HFFc6 (cell line): ENCODE results near the gene MRPS24. TPM values are rescaled to one million over a fixed set of nuclear protein-coding genes. Genes with fewer than 3 reads are reported as not detected.
"Not testable (repeated sequence)": the region's sequence is repeated elsewhere in the genome, so short reads cannot be mapped to it uniquely, and the experiment has no call there.

ENCODE experiments used
- DNase-seq: peaks from one replicate; pipeline ENCODE4 v3.0.0-alpha.2; 2018
- H3K27ac Mint-ChIP-seq: 2 replicates; pipeline ENCODE4 v1.8.0; 2020; ENCODE audit warnings: mild to moderate bottlenecking, mixed read lengths
- H3K27me3 Mint-ChIP-seq: 2 replicates; pipeline ENCODE4 v1.8.0; 2021; ENCODE audit warnings: mild to moderate bottlenecking, moderate library complexity, mixed read lengths; ENCODE audit not compliant: insufficient read depth
- H3K36me3 Mint-ChIP-seq: 2 replicates; pipeline ENCODE4 v1.8.0; 2021; ENCODE audit warnings: low read depth, mixed read lengths
- H3K4me1 Mint-ChIP-seq: 2 replicates; pipeline ENCODE4 v1.8.0; 2020; ENCODE audit warnings: low read depth, mixed read lengths
- H3K4me3 Mint-ChIP-seq: 2 replicates; pipeline ENCODE4 v1.8.0; 2020; ENCODE audit warnings: mild to moderate bottlenecking, moderate library complexity, mixed read lengths
- H3K9me3 Mint-ChIP-seq: 2 replicates; pipeline ENCODE4 v1.8.0; 2020; ENCODE audit warnings: mild to moderate bottlenecking, mixed read lengths
- total RNA-seq, 6 experiments: library from RNA; stranded (reverse); fragmentation: NEBNext Ultra II Directional; extraction: Animal tissue kit (Norgen Biotek cat#: 25700); gene quantifications; 2 replicates in 1 of 6; 3 replicates in 5 of 6; pipeline ENCODE4 v1.2.3, GENCODE V29; 2021
- TF ChIP-seq, protein P1 (sequence below): fragments of 200-600 bp; sonication (generic); IDR thresholded peaks from 2 replicates; pipeline ENCODE4 v1.5.0; 2021; ENCODE audit warnings: antibody characterized with exemption, mild to moderate bottlenecking

The MRPS24 gene
- total RNA-seq, 6 experiments from 2014 or later, result 158 to 211 (median 199) TPM

DNA sequence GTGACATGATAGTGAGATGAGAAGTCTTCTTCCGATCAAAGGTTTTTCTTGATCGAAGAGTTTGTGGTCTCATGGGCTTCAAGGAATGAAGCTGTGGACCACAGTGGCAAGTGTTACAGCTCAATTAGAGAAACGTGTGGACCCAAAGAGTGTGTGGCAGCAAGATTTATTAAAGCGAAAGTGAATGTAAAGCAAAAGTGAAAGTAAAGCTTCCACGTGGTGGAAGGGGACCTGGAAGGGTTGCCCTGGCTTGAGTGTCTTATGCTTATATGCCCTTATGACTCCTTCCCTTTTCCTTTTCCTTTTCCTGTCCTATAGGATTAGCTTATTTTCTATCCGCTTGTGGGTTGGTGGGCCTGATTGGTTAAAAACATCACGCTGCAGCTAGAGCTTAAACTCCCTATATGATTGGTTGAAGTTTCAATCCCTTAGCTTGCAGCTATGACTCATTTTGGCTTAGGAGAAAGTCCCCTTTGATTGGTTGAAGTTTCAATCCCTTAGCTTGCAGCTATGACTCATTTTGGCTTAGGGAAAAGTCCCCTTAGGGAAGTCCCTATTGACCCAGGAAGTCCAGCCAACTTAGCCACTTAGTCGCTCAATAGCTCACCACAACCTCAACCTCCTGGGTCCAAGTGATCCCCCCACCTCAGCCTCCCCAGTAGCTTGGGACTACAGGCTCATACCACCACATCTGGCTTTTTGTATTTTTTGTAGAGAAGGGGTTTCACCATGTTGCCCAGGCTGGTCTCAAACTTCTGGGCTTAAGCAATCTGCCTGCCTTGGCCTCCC is 34.7 kb downstream of the MRPS24 start:
- Mint-ChIP-seq H3K9me3 (peaks cover 7% of the 10 kb centered on the region), H3K36me3 (peaks cover 6% of the 10 kb centered on the region; the same call in 1 of the 2 replicates), H3K27me3 (peaks cover 6% of the 10 kb centered on the region; the same call in 1 of the 2 replicates), H3K4me3 (no peak overlapping the region), H3K27ac (no peak overlapping the region), H3K4me1 (peaks cover 13% of the 10 kb centered on the region)
- peak; percentile 48 for DNase-seq
- TF ChIP-seq, protein P1, sequence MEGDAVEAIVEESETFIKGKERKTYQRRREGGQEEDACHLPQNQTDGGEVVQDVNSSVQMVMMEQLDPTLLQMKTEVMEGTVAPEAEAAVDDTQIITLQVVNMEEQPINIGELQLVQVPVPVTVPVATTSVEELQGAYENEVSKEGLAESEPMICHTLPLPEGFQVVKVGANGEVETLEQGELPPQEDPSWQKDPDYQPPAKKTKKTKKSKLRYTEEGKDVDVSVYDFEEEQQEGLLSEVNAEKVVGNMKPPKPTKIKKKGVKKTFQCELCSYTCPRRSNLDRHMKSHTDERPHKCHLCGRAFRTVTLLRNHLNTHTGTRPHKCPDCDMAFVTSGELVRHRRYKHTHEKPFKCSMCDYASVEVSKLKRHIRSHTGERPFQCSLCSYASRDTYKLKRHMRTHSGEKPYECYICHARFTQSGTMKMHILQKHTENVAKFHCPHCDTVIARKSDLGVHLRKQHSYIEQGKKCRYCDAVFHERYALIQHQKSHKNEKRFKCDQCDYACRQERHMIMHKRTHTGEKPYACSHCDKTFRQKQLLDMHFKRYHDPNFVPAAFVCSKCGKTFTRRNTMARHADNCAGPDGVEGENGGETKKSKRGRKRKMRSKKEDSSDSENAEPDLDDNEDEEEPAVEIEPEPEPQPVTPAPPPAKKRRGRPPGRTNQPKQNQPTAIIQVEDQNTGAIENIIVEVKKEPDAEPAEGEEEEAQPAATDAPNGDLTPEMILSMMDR, result no peak

DNA sequence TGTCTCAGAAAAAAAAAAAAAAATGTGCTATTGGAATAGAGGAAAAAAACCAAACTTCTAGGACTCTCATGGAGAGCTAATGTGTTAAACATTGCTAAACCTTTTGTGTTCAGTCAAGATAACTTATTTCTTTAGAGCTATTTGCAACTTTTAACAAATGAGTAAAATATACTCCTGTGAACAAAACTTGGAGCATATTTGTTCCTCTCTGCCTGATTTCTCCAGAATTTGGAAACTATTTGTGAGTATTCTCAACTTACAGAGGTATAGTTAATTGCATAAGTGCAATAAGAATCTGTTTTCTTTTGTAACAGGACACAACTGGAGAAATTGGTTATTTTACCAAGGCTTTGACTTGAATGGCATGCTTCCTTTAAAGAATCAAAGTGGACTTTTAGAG is 38.4 kb downstream of the MRPS24 start:
- not testable (repeated sequence) for H3K27ac Mint-ChIP-seq, H3K36me3 Mint-ChIP-seq, H3K4me1 Mint-ChIP-seq, H3K4me3 Mint-ChIP-seq, DNase-seq, H3K9me3 Mint-ChIP-seq
- H3K27me3 Mint-ChIP-seq, result peaks cover 26% of the 10 kb centered on the region

DNA sequence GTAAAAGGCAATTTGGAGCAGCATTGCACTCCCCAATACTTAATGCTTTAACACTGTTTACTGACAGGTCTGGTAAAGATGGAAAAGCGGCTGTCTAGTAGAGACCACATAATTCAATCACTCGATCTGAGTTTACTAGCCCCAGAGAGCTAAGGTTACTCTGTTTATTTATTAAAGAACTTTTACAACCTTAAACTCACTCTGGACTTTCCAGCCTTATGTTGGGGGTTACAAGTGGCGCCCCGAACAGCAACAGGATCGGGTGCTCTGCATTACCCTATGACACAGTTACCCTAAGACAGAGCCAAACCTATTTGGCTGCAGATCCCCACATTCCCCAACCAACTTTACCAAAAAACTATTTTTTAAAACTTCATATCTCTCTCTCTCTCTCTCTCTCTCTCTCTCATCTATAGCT is 43.9 kb downstream of the MRPS24 start:
- no peaks in the 10 kb centered on the region; the same call in 1 of the 2 replicates for H3K9me3 Mint-ChIP-seq
- H3K4me1 Mint-ChIP-seq, result no peaks in the 10 kb centered on the region; the same call in 1 of the 2 replicates
- no peak overlapping the region for H3K4me3 Mint-ChIP-seq
- H3K36me3 Mint-ChIP-seq, result no peaks in the 10 kb centered on the region
- no peak for DNase-seq
- H3K27me3 Mint-ChIP-seq, result peaks cover 56% of the 10 kb centered on the region
- H3K27ac Mint-ChIP-seq, result no peak overlapping the region
- TF ChIP-seq, protein P1, result no peak

DNA sequence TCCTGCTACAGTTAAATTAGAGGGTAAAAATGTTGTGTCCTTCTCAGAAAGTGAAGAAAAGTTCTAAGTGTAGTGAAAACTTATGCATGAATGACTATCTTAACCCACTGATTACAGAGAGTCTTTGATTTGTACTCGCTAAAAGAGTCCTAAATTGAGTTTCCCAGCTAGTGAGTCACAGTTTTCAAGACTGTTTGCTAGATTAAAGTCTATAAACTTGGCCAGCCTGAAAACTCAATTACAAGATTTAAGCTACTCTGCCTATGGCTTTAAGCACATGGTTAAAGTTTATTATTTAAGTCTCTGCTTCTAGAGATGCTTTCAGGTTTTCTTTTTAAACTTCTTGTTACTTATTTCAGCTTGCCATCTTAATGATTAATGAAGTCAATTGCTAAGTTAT is 44.4 kb downstream of the MRPS24 start:
- Mint-ChIP-seq H3K27ac (no peak overlapping the region), H3K9me3 (no peaks in the 10 kb centered on the region), H3K27me3 (peaks cover 60% of the 10 kb centered on the region), H3K4me1 (no peaks in the 10 kb centered on the region; the same call in 1 of the 2 replicates), H3K4me3 (no peak overlapping the region), H3K36me3 (no peaks in the 10 kb centered on the region)
- no peak for DNase-seq
- TF ChIP-seq, protein P1, result no peak

DNA sequence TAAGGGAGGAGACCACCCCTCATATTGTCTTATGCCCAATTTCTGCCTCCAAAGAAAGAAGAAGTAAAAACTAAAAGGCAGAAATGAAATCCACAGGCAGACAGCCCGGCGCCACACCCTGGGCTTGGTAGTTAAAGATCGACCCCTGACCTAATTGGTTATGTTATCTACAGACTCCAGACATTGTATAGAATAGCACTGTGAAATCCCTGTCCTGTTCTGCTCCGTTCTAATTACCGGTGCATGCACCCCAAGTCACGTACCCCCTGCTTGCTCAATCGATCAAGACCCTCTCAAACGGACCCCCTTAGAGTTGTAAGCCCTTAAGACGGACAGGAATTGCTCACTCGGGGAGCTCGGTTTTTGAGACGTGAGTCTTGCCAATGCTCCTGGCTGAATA is 44.8 kb downstream of the MRPS24 start:
- H3K36me3 Mint-ChIP-seq, H3K4me1 Mint-ChIP-seq, DNase-seq, H3K9me3 Mint-ChIP-seq, H3K4me3 Mint-ChIP-seq, H3K27ac Mint-ChIP-seq: not testable (repeated sequence)
- H3K27me3 Mint-ChIP-seq, result peaks cover 59% of the 10 kb centered on the region

DNA sequence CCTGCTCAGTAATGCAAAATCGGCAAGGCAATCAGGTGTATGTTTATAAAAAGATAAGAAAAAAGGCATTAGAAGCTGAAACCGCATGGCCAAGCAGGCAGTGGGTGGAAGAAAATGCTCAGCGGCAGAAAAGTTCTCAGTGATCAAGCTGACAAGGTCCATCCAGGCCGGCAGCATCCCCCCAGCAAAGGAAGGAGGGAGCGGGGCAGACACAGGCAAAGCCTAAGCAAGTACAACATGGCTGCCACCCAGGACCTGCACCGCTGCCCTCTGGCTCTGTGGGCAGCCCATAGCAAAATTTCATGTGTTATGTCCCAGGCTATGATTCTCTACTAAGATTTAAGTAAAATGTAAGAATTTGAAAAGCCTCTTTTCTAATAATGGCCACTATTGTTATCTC is 45.4 kb downstream of the MRPS24 start:
- no peak overlapping the region for H3K4me3 Mint-ChIP-seq
- no peak for DNase-seq
- no peaks in the 10 kb centered on the region for H3K9me3 Mint-ChIP-seq
- H3K27ac Mint-ChIP-seq, result no peak overlapping the region
- no peaks in the 10 kb centered on the region; the same call in 1 of the 2 replicates for H3K4me1 Mint-ChIP-seq
- H3K27me3 Mint-ChIP-seq, result peaks cover 60% of the 10 kb centered on the region
- TF ChIP-seq, protein P1, result no peak
- no peaks in the 10 kb centered on the region for H3K36me3 Mint-ChIP-seq

DNA sequence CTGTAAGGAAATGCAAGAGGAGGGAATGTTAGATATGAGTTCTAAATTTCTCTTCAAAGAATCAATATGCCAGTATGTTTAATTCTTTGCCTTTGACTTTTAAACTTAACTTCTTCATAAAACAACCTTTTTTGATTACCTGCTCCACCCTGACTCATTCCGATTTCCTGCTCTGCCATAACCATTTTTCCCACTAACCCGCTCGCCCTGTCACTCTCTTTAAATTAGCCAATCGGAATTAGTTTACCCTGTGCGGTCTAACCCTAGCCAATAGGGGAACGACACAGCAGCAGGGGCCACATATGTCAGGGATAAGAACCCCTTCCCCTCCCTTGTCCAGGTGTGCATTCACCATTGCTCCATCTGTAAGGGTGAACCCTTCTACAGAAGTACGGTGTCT is 45.9 kb downstream of the MRPS24 start:
- H3K4me3 Mint-ChIP-seq, DNase-seq, H3K9me3 Mint-ChIP-seq, H3K27ac Mint-ChIP-seq, H3K36me3 Mint-ChIP-seq, H3K4me1 Mint-ChIP-seq: not testable (repeated sequence)
- peaks cover 60% of the 10 kb centered on the region for H3K27me3 Mint-ChIP-seq
